HG03469 (cell line): ENCODE data around the gene TGIF1.
"Not testable (repeated sequence)": the region's sequence is repeated elsewhere in the genome, so short reads cannot be mapped to it uniquely, and the experiment has no call there.

Experiments
- ATAC-seq: cut with Tn5 transposase; IDR thresholded peaks from one replicate; pipeline ENCODE4 v1.9.1; 2021; ENCODE audit warnings: mild to moderate bottlenecking, moderate library complexity, moderate number of reproducible peaks; ENCODE audit not compliant: unreplicated experiment

TGIF1 gene

GRCh38 chr18:3455090-3455635 lies 5.2 kb downstream of the TGIF1 start:
- no peak for ATAC-seq

GRCh38 chr18:3455907-3456685 lies 6.1 kb downstream of the TGIF1 start:
- ATAC-seq = no peak

- ATAC-seq = no peak
Observed at GRCh38 chr18:3456686-3457069, 6.7 kb downstream of the TGIF1 start.

GRCh38 chr18:3457261-3457724 lies 7.3 kb downstream of the TGIF1 start:
- no peak for ATAC-seq

GRCh38 chr18:3458378-3458777 lies 8.4 kb downstream of the TGIF1 start:
- ATAC-seq = peak; percentile 28

- no peak for ATAC-seq
Observed at GRCh38 chr18:3458952-3459853, 9.2 kb downstream of the TGIF1 start.

- no peak for ATAC-seq
Observed at GRCh38 chr18:3460823-3461398, 10.9 kb downstream of the TGIF1 start.

- ATAC-seq = no peak
Observed at GRCh38 chr18:3461704-3462103, 11.7 kb downstream of the TGIF1 start.

GRCh38 chr18:3463051-3463450 lies 13.1 kb downstream of the TGIF1 start:
- ATAC-seq = no peak

GRCh38 chr18:3466045-3466444 lies 16.1 kb downstream of the TGIF1 start:
- ATAC-seq = no peak

GRCh38 chr18:3466872-3467271 lies 16.9 kb downstream of the TGIF1 start:
- no peak for ATAC-seq

- ATAC-seq = no peak
Observed at GRCh38 chr18:3468066-3468705, 18.2 kb downstream of the TGIF1 start.

GRCh38 chr18:3468833-3469232 lies 18.9 kb downstream of the TGIF1 start:
- no peak for ATAC-seq

GRCh38 chr18:3471141-3471648 lies 21.2 kb downstream of the TGIF1 start:
- ATAC-seq = no peak

- not testable (repeated sequence) for ATAC-seq
Observed at GRCh38 chr18:3472121-3472520, 22.1 kb downstream of the TGIF1 start.

- no peak for ATAC-seq
Observed at GRCh38 chr18:3472681-3473544, 22.9 kb downstream of the TGIF1 start.

- no peak for ATAC-seq
Observed at GRCh38 chr18:3478262-3478978, 28.4 kb downstream of the TGIF1 start.

GRCh38 chr18:3479978-3480509 lies 30.1 kb downstream of the TGIF1 start:
- no peak for ATAC-seq
